Hepatocyte (in vitro differentiated cells): ENCODE measurements around the gene ACACA.

ENCODE experiments used
- EZH2 ChIP-seq: fragments of 200-600 bp; sonication (generic); IDR thresholded peaks from 2 replicates; pipeline ENCODE4 v1.6.1; 2016; ENCODE audit warnings: antibody characterized with exemption, mild to moderate bottlenecking, borderline replicate concordance
- TF ChIP-seq, protein P1 (sequence below): fragments of 200-600 bp; sonication (generic); IDR thresholded peaks from 2 replicates; pipeline ENCODE4 v1.5.1; 2016; ENCODE audit warnings: antibody characterized with exemption, mild to moderate bottlenecking; ENCODE audit not compliant: poor library complexity

DNA sequence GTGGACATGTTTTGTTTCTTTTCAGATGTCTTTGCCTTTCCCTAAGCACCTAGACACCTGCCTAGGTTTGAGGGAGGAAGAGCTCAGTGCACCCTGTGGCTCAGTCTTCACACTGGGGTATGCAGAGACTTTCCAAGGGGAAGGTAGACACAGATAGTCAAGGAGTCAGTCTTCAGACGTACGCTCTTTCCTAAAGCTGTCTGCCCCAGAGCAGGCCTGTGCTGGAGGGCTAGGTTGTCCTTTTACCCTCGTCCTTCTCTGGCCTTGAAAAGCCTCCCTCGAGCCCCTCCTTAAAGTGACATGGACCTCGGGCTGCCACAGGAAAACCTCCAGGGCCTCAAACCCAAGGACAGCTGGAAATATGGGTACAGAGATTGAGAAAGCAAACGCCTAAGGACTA, 354.2 kb downstream of the ACACA start:
- TF ChIP-seq, protein P1, sequence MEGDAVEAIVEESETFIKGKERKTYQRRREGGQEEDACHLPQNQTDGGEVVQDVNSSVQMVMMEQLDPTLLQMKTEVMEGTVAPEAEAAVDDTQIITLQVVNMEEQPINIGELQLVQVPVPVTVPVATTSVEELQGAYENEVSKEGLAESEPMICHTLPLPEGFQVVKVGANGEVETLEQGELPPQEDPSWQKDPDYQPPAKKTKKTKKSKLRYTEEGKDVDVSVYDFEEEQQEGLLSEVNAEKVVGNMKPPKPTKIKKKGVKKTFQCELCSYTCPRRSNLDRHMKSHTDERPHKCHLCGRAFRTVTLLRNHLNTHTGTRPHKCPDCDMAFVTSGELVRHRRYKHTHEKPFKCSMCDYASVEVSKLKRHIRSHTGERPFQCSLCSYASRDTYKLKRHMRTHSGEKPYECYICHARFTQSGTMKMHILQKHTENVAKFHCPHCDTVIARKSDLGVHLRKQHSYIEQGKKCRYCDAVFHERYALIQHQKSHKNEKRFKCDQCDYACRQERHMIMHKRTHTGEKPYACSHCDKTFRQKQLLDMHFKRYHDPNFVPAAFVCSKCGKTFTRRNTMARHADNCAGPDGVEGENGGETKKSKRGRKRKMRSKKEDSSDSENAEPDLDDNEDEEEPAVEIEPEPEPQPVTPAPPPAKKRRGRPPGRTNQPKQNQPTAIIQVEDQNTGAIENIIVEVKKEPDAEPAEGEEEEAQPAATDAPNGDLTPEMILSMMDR, result no peak
- TF ChIP-seq EZH2, result no peak
